GM18951 (cell line): ENCODE measurements around the gene AGRP.

ENCODE experiments used
- POLR2A ChIP-seq: IDR thresholded peaks from 4 replicates; pipeline ENCODE4 v1.6.1; 2011; ENCODE audit warnings: mild to moderate bottlenecking; ENCODE audit not compliant: insufficient read length, insufficient read depth; ENCODE audit errors: extremely low read depth
- in situ Hi-C: fragments of 300-500 bp; cut with MboI; formaldehyde crosslinking; loops from one replicate; pipeline ENCODE4 v1.12.0; 2022; ENCODE audit warnings: low sequenced_read_pairs, mixed read lengths, inconsistent platforms; ENCODE audit not compliant: unreplicated experiment

The AGRP gene

GRCh38 chr16:67483150-67483549, at the start of gene AGRP:
AGRP (minus strand) TSS chr16:67483547; CDS start chr16:67483398, 149 bp downstream.
- in situ Hi-C loops, result no loop called here
- TF ChIP-seq POLR2A, result no peak

GRCh38 chr16:67531247-67531646, 47.9 kb upstream of the AGRP start:
- in situ Hi-C loops, result no loop called here
- no peak for TF ChIP-seq POLR2A

GRCh38 chr16:67530013-67530939, 46.9 kb upstream of the AGRP start:
- in situ Hi-C loops, result no loop called here

GRCh38 chr16:67529582-67530012, 46.2 kb upstream of the AGRP start:
- in situ Hi-C loops, result no loop called here
- TF ChIP-seq POLR2A, result no peak

More at GRCh38 chr16:67530013-67530939, 46.9 kb upstream of the AGRP start:
- TF ChIP-seq POLR2A, result peak; percentile 56

- in situ Hi-C loops, result no loop called here
- peak; percentile 46 for TF ChIP-seq POLR2A
Observed at GRCh38 chr16:67528870-67529581, 45.7 kb upstream of the AGRP start.

- TF ChIP-seq POLR2A, result no peak
- in situ Hi-C loops, result no loop called here
Observed at GRCh38 chr16:67528222-67528869, 45.0 kb upstream of the AGRP start, which contains the start of gene RIPOR1. RIPOR1 (plus strand) TSS chr16:67528829; CDS start chr16:67538447, 9,618 bp downstream.

GRCh38 chr16:67526149-67526791, 42.9 kb upstream of the AGRP start:
- TF ChIP-seq POLR2A, result no peak
- in situ Hi-C loops, result no loop called here

GRCh38 chr16:67525176-67525860, 42.0 kb upstream of the AGRP start:
- TF ChIP-seq POLR2A, result no peak
- in situ Hi-C loops, result no loop called here

- in situ Hi-C loops, result no loop called here
- TF ChIP-seq POLR2A, result peak; percentile 56
Observed at GRCh38 chr16:67521095-67521804, 37.9 kb upstream of the AGRP start.

GRCh38 chr16:67519242-67519641, 35.9 kb upstream of the AGRP start:
- no peak for TF ChIP-seq POLR2A
- in situ Hi-C loops, result no loop called here

GRCh38 chr16:67518676-67519075, 35.3 kb upstream of the AGRP start:
- in situ Hi-C loops, result no loop called here
- no peak for TF ChIP-seq POLR2A
